Femur (tissue), 1 donor: ENCODE results near the gene PCAT6.
"Not testable (repeated sequence)": the region's sequence is repeated elsewhere in the genome, so short reads cannot be mapped to it uniquely, and the experiment has no call there.

ENCODE experiments used
- DNase-seq: peaks from one replicate; pipeline ENCODE4 v3.0.0-alpha.2; 2017

Gene PCAT6

DNA sequence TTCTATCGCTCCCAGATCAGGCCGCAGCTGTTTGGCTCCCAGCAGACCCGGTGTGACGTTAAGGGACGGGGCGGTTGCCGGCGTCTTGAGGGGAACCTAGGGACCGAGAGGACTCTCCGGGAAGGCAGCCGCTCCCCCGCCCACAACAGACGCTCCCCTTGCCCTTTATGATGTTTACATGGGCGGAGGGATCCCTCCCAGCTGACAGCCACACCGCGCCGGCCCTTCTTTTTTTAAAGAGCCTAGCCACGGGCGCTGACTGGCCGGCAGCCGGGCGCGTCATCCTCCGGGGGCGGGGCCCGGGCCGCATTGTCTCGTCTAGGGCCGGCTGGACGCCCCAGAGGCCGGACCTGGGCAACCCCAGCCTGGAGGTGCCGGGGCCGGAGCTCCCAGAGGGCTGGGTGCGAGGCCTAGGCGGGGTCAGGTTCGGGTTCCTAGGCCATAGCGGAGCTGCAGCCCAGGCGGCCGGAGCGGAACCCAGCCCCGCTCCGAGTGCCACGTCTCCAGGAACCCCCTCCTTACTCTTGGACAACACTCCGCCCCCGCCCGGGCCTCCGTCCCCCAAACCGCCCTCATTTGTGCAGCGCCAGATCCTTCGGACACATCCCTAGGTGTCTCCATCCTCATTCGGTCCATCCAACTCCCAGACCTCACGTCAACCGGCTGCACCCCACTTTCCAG is at the start of gene PCAT6:
TSS of gene PCAT6 (plus strand) at position 340 of the 681 bp plus-strand sequence.
- DNase-seq: peak; percentile 96

DNA sequence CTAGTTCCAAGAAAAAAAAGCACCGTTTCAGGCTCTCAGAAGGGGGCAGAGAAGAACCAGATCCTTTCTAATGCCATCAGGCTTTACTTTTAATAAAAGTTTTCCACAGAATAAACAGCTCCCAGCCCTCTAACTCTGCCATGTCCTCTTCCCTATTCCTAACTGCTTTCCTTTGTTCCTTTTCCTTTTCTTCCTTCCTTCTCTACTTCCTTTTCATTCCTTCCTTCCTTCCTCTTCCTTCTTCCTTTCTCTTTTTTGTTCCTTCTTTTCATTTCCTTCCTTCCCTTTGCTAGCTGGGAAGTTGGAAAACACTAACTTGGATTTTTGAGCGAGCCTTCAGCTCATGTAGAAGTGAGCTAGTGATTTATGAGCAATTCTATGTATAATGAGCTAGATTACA is 48.7 kb upstream of the PCAT6 start:
- DNase-seq: no peak

DNA sequence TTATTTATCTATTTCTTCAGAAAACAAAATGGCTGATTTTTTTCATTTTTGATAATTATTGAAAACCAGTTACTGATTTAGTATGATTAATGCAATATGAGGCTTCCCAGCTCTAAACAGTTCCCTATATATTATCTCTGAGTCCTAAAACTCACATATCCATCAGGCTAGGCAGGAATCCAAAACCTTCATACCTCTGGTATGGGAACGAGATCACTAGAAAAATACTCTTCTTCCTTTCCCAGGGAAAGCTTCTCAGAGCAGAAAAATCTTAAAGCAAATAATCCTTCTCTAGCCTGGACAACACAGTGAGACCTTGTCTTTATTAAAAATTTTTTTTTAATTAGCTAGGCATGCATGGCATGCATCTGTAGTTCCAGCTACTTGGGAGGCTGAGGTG is 45.0 kb upstream of the PCAT6 start:
- DNase-seq: no peak

DNA sequence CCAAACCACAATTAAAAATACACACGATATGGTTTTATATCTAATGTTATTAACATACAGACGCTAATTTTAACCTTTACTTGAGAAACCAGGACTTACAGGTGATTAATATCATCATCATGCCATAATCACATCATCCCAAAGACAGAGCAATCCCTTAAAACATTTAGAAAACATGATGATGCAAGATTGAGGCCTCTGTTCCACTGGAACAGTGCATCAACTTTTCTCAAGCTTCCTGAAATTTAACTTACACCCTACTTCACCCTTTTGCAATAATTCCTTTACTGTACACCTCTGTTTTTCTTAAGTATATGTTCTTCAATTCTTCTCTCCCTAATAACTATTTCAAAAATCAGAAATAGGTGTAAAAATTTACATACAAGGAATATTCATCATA is 40.6 kb upstream of the PCAT6 start:
- DNase-seq: no peak

DNA sequence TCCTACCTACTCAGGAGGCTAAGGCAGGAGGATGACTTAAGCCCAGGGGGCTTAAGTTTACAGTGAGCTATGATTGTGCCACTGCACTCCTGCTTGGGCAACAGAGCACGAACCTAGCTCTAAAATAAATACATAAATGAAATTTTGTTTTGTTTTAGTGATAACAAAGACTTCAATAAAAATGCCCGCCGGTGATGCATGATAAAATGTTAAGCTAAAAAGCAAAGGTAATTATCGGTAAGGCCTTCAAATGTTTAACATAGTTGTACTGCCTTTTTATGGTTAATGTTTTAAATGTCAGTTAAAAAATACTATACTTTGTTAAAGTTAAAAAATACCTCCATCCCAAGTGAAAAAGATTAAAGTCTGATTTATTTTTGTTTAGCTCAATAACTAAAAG is 29.6 kb upstream of the PCAT6 start:
- DNase-seq: no peak

DNA sequence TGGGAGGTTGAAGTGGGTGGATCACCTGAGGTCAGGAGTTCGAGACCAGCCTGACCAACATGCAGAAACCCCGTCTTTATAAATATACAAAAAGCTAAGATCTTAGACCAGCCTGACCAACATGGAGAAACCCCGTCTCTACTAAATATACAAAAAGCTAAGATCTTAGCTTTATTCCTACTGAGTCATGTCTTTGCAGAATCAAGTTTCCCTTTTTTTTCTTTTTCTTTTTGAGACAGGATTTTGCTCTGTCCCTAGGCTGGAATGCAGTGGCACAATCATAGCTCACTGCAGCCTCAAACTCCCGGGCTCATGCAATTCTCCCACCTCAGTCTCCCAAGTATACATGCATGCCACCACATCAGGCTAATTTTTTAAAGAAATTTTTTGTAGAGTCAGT is 23.9 kb upstream of the PCAT6 start:
- DNase-seq: no peak

DNA sequence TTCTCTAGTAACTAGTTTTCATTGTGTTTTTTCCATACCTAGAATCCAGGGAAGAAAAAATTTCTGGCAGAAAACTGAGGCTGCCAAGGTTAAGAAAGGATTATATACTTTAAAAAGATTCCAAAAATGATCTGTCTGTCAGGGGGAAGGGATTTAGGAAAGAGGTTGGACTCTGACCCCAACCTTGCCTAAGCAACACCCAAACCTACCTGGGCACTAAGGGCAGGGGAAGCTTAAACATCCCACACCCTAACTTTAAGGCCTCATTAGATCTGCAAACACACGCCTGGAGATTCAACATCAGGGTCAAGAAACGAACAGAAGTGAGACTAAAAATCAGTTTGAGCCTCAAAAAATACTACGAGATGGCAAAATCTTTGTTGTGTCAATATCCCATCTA is 22.0 kb upstream of the PCAT6 start:
- DNase-seq: no peak

DNA sequence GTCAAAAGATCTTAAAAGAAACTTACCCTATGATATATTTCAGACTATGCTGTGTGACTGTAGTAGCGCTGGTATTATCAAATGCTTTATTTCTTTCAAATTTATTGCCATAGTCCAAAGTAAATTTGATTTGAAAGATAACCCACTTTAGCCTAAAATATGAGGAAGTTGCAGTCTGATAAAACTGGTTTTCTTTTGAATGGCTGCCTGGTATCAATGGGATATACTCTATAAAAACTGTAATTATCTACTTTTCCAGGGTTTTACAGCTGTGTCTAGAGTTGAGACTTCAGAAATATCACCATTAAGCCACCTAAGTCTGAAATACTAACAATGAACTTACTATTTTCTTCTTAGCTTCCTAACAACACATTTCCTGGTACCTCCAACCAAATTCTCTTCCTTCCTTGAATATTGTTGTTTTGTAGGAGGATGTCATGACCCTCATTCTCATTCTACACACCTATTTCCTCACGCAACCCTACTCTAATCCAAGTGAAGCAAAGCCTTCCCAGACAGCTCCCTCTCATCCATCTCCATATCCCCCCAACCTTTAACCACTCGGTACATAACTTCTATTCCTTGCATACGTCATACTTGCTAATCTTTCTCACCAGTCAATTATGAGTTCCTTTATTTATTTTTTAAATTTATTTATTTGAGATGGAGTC is 19.5 kb upstream of the PCAT6 start:
- DNase-seq: no peak

DNA sequence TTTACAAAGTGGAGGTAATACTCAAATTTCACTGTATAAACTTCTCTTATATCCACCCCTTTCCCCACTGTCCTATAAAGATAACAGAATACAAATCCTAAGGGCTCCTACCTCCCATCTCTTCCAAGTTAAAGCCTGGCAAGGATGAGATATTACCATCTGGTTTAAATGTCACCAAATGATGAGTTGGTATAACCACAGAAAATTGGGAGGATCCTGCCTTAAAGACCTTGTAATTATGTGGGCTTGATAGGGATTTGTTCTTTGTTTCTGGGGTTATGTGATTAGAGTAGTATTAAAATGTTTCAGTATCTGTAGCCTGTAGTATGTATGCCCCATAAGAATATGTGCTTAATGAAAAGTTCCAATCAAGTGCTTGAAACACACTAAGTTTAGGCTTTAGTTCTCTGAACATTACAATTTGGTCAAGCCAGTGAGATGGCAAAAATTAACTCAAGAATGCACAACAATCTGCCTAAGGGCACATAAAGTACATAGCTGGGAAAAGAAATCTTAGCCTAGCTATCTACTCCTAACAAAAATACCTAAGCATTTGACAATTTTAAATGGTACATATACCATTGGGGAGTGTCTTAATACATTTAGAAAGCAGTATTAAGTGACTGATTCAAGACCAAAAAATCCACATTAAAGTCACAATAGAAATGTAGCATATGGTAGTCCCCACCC is 16.6 kb upstream of the PCAT6 start:
- DNase-seq: no peak

DNA sequence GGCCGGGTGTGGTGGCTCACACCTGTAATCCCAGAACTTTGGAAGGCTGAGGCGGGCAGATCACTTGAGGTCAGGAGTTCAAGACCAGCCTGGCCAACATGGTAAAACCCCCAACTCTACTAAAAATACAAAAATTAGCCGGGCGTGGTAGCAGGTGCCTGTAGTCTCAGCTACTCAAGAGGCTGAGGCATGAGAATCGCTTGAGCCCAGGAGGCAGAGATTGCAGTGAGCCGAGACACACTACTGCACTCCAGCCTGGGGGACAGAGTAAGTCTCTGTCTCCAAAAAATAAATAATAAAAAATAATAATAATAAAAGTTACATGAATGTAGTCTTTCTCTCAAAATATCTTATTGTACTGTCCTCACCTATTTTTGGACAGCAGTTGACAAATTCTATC is 15.8 kb upstream of the PCAT6 start:
- DNase-seq: not testable (repeated sequence)

DNA sequence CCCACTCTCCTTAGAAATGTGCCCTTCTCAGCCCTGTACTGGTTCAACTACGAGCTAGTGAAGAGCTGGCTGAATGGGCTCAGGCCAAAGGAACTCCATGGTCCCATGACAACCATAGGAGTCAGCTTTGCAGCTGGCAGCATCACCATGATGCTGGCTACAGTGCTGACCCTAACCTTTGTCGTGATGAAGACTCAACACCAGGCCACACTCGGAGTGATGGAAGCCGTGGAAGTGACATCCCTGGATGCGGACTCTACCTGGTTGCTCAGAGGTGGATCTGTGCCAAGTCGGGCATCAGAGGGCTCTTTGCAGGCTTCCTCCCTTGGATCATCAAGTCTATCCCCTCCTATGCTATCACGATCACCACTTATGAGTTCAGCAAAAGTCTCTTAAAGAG is 14.1 kb upstream of the PCAT6 start:
- no peak for DNase-seq

DNA sequence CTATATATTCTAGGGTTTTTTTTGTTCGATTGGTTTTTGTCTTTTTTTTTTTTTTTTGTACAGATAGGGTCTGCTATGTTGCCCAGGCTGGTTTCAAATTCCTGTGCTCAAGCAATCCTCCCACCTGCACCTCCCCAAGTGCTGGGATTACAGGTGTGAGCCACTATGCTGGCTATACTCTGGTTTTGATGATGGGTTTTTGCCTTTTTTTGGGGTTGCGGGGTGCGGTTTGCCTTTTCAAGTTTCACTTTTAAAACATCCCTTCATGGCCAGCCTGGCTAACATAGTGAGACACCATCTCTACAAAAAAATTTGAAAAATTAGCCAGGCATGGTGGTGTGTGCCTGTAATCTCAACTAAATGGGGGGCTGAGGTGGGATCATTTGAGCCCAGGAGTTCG is 12.5 kb upstream of the PCAT6 start:
- DNase-seq: no peak

DNA sequence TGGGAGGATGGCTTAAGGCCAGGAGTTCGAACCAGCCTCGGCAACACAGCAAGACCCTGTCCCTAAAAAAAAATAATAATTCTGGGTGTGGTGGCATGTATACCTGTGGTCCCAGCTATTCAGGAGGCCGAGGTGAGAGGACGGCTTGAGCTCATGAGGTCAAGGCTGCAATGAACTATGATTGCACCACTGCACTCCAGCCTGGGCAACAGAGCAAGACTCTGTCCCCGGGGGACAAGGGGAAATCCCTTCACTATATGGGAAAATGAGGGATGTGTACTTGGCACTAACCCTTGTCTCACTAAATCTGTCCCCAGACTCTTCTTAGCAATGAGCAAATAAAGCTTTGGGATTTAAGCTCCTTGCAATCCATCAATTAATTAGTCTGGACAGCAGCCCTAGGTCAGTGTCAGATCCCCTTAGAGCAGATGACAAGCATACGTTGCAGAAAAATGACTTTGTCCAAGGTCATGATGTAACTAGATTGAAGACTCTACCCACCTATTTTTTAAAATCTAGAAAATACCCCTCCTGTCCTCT is 11.9 kb upstream of the PCAT6 start:
- DNase-seq: no peak

DNA sequence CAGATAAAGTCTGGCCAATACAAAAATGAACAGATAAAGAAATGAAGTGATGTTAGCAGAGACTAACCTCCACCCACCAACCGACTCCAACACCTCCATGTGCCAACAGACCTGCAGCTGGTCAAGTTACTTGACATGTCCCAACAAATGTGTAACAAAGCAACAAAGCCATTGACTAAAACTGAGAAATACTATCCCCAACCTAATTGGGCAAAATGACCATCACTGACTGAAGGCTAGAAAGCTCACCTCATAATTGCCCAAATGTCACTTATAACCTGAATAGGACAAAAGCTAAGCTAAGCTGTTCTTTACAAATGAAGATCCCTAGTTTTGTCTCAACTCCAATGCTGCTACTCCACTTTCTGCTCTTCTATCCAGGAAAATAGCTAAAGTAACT is 10.0 kb upstream of the PCAT6 start:
- no peak for DNase-seq

DNA sequence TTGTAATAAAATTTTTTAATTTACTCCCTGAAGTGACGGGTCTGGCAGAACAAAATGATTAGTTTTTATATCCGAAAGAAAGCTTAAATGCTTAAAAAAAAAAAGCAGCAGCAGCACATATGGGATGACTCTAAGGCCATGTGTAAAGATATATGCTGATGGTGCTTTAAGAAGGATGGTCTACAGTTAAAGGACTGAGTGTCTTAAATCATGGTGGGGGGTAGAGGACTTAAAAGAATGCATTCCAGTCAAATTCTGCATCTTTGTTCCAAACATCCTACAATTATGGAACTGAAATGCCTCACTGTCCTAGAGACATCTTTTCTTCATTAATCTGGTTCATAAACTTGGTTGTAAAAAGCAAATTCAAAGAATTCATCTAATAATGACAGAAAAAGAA is 9.6 kb upstream of the PCAT6 start:
- DNase-seq: no peak

DNA sequence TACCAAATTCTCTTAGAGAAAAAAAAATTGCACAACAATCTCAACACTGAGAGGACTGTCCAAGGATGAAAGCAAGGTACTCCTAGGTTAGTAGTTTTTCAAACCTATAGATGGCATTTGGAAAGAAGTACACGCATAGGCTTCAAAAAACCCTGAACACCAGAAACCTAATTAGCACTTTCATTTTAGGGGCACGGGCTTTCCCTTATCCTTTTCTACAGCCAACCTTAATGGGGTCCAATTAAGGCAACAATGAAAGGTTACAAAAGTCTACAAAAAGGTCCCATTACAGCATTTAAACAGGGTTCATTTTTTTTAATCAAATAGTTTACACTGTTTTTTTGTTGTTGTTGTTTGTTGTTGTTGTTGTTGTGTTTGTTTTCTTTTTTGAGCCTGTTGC is 8.7 kb upstream of the PCAT6 start:
- DNase-seq: no peak

DNA sequence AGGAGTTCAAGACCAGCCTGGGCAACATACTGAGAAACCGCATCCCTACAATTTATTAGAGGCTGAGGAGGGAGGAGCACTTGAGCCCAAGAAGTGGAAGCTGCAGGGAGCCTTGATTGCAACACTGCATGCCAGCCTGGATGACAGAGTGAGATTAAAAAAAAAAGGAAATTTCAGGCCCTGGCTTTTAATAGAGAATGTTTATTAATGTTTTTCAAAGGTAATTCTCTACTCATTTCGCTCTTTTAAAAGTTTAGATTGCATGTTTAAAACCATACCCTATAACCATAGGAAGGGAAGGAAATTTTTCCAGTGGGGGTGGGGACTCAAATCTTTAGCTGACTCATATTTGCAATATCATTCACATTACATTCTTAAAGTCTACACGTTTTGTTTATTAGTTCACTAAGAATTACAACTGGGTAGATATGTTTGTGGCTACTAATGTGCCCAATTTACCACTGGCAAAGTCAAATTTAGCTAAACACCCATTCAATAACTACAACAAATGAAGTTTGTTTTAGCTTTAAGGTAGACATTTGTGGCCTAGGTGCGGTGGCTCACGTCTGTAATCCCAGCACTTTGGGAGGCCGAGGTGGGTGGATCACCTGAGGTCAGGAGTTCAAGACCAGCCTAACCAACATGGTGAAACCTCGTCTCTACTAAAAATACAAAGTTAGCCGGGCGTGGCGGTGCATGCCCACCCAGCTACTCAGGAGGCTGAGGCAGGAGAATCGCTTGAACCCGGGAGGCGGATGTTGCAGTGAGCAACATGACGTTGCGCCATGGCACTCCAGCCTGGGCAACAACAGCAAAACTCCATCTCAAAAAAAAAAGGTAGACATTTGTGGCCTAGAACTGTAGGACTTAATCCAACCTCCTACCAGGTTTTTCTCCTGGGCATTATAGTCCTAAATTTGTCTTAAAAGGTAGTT is 7.5 kb upstream of the PCAT6 start:
- no peak for DNase-seq

DNA sequence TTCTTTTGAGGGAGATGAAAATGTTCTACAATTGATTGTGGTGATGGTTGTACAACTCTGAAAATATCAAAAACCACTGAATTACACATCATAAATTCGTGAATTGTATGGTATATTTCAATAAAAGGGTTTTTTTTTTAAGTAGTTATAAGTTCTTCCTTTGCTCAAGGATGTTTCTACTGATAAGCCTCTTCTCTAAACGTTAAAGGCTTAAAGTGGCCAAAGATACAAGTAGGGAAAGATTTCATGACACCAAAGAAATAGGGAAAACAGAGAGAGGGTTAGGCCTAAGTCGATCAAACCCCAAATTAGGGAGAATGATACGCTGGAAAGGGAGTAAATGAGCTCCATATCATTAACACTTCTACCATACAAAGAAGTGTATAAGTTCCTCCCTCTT is 6.6 kb upstream of the PCAT6 start:
- no peak for DNase-seq

DNA sequence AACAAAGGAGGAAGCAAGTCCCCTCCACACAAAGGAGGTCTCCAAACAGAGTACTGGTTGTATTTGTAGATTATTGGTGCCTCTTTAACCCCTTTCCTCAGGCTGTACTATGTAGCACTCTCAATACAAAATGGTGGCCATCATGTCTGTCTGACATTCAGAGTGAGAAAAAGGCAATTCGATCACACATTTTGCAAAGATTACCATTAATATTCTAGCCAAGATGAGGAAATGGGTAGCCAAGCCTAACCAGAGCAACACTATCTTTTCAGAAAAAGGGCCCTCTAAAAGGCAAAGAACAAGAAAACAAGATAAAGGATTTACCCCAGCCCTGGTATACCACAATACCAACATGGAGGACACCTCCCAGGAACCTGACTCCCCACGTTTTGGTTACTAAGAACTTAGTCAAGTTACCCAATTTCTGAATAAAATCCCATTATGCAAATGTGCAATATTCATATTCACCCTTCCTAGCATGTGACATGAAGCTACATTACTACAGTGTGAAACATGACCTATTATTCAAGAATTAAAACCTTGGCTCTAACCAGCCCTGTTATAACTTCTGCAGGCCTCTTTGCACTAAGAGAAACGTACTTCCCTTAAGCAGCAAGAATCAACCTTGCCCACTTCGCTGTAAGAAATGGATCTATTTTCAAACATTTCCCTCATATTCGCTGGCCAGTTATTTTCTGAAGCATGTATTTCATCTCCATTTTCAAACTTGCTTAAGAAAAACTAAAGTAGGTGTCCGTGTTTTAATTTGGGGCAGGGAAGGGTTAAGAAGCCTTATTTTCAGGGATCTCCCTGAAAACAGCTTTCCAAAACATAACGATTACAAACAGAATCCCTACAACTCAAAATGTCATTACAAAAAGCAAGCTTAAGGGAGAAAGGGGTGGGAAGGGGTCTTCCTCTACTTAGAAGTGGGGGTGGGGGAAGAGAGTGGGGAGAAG is 4.6 kb upstream of the PCAT6 start:
- no peak for DNase-seq

DNA sequence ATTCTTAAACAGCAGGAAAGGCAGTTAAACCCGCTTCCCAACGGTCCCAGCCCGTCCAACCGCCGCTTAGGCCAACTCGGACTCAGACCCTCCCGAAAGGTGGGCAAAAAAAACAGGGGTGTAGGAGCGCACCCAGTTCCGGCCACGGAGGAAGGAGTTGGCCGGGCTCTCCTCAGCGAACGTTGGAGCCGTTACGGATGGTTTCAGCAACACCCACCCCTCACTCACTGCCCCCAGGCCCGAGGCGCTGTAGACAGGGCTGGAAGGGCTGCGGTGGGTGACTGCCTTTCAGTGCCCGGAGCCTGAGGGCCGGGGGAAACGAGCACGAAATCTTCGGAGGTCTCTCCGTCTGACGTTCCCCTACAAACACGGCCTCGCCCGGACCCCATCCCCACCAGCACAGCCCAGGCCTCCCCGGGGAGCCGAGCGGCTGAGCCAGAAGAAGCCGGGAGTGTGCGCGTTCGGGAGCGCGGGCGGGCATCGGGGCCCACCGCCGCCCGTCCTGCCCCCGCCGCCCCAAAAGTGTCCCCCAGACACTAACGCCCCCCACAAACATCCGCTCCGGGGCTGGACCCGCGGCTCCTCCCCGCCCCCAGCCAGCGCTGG is 3.8 kb upstream of the PCAT6 start:
- peak; percentile 53 for DNase-seq

DNA sequence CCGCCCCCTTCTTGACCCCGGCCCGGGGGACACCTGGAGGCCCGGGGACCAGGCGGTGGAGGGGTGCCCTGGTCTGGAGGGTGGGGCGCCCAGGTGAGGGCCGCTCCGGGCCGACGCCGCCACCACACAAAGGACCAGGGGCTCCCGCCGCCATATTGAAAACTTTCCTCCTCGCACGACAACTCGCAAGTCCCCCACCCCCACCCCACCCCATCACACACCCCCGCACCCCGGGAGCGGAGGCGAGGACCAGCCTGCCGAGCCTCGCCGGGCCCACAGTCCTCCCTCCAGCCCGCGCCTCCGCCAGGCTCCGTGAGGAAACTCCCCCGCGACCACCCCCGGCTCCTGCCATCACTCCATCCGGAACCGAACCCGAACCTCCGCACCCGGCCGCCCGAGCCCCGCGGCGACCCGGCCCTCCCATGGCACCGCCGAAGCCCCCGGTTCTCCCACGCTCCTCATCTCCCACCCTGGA is 3.3 kb upstream of the PCAT6 start:
- DNase-seq: peak; percentile 56
